Measurements from ENCODE around the gene TEX55.

DNA sequence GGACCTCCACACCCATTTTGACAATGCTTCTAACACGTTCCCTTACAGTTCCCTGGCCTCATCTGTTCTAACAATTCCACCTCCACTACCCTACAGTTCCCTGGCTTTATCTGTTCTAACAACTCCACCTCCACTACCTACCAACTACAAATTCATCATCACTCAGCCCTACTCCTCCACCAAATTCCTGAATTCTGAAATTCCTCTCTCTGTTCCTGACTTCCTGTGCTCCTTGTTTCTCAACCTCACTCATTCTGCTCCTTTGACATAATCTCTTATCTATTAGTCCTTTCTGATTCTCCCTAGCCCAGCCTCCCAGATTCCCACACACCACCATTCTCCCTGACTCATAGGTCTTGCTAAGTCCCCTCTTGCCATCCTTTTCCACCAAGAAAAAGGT is 49.9 kb downstream of the TEX55 start:
- TF ChIP-seq, protein P1, sequence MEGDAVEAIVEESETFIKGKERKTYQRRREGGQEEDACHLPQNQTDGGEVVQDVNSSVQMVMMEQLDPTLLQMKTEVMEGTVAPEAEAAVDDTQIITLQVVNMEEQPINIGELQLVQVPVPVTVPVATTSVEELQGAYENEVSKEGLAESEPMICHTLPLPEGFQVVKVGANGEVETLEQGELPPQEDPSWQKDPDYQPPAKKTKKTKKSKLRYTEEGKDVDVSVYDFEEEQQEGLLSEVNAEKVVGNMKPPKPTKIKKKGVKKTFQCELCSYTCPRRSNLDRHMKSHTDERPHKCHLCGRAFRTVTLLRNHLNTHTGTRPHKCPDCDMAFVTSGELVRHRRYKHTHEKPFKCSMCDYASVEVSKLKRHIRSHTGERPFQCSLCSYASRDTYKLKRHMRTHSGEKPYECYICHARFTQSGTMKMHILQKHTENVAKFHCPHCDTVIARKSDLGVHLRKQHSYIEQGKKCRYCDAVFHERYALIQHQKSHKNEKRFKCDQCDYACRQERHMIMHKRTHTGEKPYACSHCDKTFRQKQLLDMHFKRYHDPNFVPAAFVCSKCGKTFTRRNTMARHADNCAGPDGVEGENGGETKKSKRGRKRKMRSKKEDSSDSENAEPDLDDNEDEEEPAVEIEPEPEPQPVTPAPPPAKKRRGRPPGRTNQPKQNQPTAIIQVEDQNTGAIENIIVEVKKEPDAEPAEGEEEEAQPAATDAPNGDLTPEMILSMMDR (IDR thresholded peaks at IDR 0.05): no peak
- no peak for TF ChIP-seq POLR2A (IDR thresholded peaks at IDR 0.05)
